ENCODE measurements around the gene GBA2.

Gene GBA2

GRCh38 chr9:35695943-35696401 lies 53.1 kb downstream of the GBA2 start:
- DNase-seq (ENCODE audit: low read depth in 2 of 2): no peak

- no peak for DNase-seq (ENCODE audit: low read depth in 2 of 2)
Measured at GRCh38 chr9:35691757-35692301, 57.2 kb downstream of the GBA2 start.

- DNase-seq (ENCODE audit: low read depth in 2 of 2): no peak
Measured at GRCh38 chr9:35691334-35691650, 57.7 kb downstream of the GBA2 start.

- no peak for DNase-seq (ENCODE audit: low read depth in 2 of 2)
Measured at GRCh38 chr9:35690614-35691333, 58.3 kb downstream of the GBA2 start.

- DNase-seq (ENCODE audit: low read depth in 2 of 2): no peak
Measured at GRCh38 chr9:35690294-35690613, 58.8 kb downstream of the GBA2 start.

GRCh38 chr9:35689542-35690293 lies 59.3 kb downstream of the GBA2 start, which contains the start of gene TPM2:
TPM2 (minus strand) TSS chr9:35689925; CDS start chr9:35689817, 108 bp downstream.
- DNase-seq (ENCODE audit: low read depth in 2 of 2): no peak

GRCh38 chr9:35688558-35689541 lies 60.2 kb downstream of the GBA2 start:
- no peak for DNase-seq (ENCODE audit: low read depth in 2 of 2)

- no peak for DNase-seq (ENCODE audit: low read depth in 2 of 2)
Measured at GRCh38 chr9:35687972-35688557, 61.0 kb downstream of the GBA2 start.

- no peak for DNase-seq (ENCODE audit: low read depth in 2 of 2)
Measured at GRCh38 chr9:35687306-35687705, 61.7 kb downstream of the GBA2 start.

All from stimulated activated CD8-positive, alpha-beta memory T cell treated with anti-CD3 and anti-CD28 coated beads, Interleukin-7, amount 100 ng/mL, for 1 hour (primary cell).